CD4-positive, alpha-beta T cell (primary cell): ENCODE results near the gene NAIF1. TPM values are rescaled to one million over a fixed set of nuclear protein-coding genes. Genes with fewer than 3 reads are reported as not detected.

ENCODE experiments used
- ATAC-seq: fragments of 200-7000 bp; cut with Tn5 transposase; one replicate; pipeline ENCODE4 v1.10.0; 2022; ENCODE audit warnings: mild to moderate bottlenecking; ENCODE audit not compliant: poor library complexity
- CTCF ChIA-PET: fragments of 350-600 bp; sonication (Branson Sonifier 250); formaldehyde crosslinking; loops from one replicate; lab custom pipeline; 2021; ENCODE audit warnings: antibody characterized with exemption, inconsistent platforms; lab: Charles Lee
- POLR2A ChIA-PET: fragments of 350-600 bp; sonication (Branson Sonifier 250); formaldehyde crosslinking; loops from one replicate; lab custom pipeline; 2021; ENCODE audit warnings: antibody characterized with exemption, inconsistent platforms; lab: Charles Lee
- DNase-seq, 14 experiments: peaks; one replicate each; pipeline ENCODE4 v3.0.0-alpha.2; 2013 to 2020; ENCODE audit warnings: mixed read lengths in 2 of 14
- H3K27ac ChIP-seq, 2 donors: one replicate each; pipeline versions ENCODE4 v1.5.1 to v1.7.0; 2013; ENCODE audit warnings: low read length in 2 of 2, low read depth in 1 of 2, mild to moderate bottlenecking in 1 of 2
- H3K27me3 ChIP-seq, 2 experiments: 1 replicate in 1 of 2; 2 replicates in 1 of 2; pipeline versions ENCODE4 v1.6.1 to v1.7.0; 2013; ENCODE audit warnings: low read length in 2 of 2, control low read depth in 1 of 2, mild to moderate bottlenecking in 1 of 2, moderate library complexity in 1 of 2; ENCODE audit not compliant: insufficient read depth in 2 of 2, control insufficient read depth in 1 of 2
- H3K36me3 ChIP-seq: one replicate; pipeline ENCODE4 v1.6.1; 2013; ENCODE audit warnings: low read length, control low read depth; ENCODE audit not compliant: insufficient read depth
- H3K4me1 ChIP-seq: one replicate; pipeline ENCODE4 v1.6.1; 2013; ENCODE audit warnings: low read length, control low read depth; ENCODE audit not compliant: insufficient read depth
- H3K4me3 ChIP-seq: one replicate; pipeline ENCODE4 v1.5.1; 2013; ENCODE audit warnings: mild to moderate bottlenecking, low read length, moderate library complexity
- H3K9me3 ChIP-seq, 2 experiments: 1 replicate in 1 of 2; 2 replicates in 1 of 2; pipeline versions ENCODE4 v1.6.1 to v1.7.0; 2013; ENCODE audit warnings: low read length in 2 of 2, mild to moderate bottlenecking in 2 of 2, control low read depth in 1 of 2, moderate library complexity in 1 of 2; ENCODE audit not compliant: control insufficient read depth in 1 of 2, insufficient read depth in 1 of 2
- H3K27ac Mint-ChIP-seq: one replicate; pipeline ENCODE4 v1.8.0; 2020; ENCODE audit warnings: mixed read lengths
- H3K27me3 Mint-ChIP-seq: one replicate; pipeline ENCODE4 v1.8.0; 2021; ENCODE audit warnings: mixed read lengths
- H3K36me3 Mint-ChIP-seq: one replicate; pipeline ENCODE4 v1.8.0; 2021; ENCODE audit warnings: low read depth, mixed read lengths
- H3K4me1 Mint-ChIP-seq: one replicate; pipeline ENCODE4 v1.8.0; 2021; ENCODE audit warnings: low read depth, mixed read lengths
- H3K4me3 Mint-ChIP-seq: one replicate; pipeline ENCODE4 v1.8.0; 2020; ENCODE audit warnings: mild to moderate bottlenecking, mixed read lengths
- H3K9me3 Mint-ChIP-seq: one replicate; pipeline ENCODE4 v1.8.0; 2020; ENCODE audit warnings: mixed read lengths
- intact Hi-C, 2 experiments: fragments of 100-400 bp; cut with DNase I in 1 of 2; cut with micrococcal nuclease in 1 of 2; formaldehyde crosslinking; loops; one replicate each; pipeline versions ENCODE4 v1.15.1 to v1.9.0; 2023 to 2025; cut with DNase I, micrococcal nuclease
- total RNA-seq, 174 experiments: library from RNA in 2 of 174; stranded (reverse) in 2 of 174; gene quantifications; one replicate each; pipeline ENCODE4 v1.2.3 and lab custom pipeline; 2021 to 2026
- TF ChIP-seq, protein P1 (sequence below): fragments of 200-600 bp; IDR thresholded peaks from one replicate; pipeline ENCODE4 v1.8.0; 2022; ENCODE audit warnings: antibody characterized with exemption, mild to moderate bottlenecking

The NAIF1 gene
- total RNA-seq, 2 experiments from 2014 or later: 11.5 to 16.8 TPM

DNA sequence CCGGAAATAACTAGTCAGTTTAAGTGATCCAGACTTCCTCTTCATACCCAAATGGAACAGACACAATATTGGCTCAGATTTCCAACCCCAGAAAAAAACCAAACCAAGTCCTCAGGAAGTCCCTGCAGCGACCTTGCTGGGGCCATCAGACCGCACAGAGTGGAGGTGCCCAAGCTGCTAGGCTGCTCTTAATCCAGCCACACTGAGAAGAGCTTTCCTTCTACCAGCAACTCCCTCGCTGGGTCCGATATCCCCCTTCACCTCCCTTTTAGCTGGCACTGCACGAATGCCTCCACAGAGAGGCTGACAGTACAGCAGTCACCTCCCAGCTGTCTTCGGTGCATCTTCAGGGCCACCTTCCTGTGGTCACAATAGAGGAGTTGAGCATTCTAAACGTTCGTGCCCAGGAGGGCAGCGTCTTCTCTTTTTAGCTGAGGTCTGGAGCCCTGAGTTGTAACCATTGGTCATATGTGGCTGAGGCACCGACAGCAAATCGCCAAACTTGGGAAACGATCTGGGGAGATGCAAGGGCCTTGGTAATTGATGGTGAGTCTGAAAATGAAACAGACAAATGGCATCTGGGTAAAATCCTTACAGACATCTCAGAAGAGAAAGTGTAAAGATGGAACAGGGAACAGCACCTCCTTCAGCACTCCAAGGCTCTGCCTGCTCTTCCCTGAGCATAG, 5.7 kb downstream of the NAIF1 start:
- Histone ChIP-seq H3K27me3 (no peaks in the 10 kb centered on the region), H3K27ac (no peak overlapping the region), H3K36me3 (peaks cover 10% of the 10 kb centered on the region), H3K4me3 (peak overlapping the region; percentile 5), H3K4me1 (peaks cover 61% of the 10 kb centered on the region), H3K9me3 (no peaks in the 10 kb centered on the region)
- DNase-seq (peak in 3 of 14 experiments; percentile 21 to 46 (median 39)), ATAC-seq (peak; percentile 38)
- H3K36me3 Mint-ChIP-seq: peaks cover 13% of the 10 kb centered on the region
- H3K27me3 Mint-ChIP-seq: no peaks in the 10 kb centered on the region
- intact Hi-C loops: no loop called here
- POLR2A ChIA-PET: no interaction called here
- CTCF ChIA-PET: interaction anchor here (0.5 kb wide), 1 partner anchor 122 kb away, joined by 3 read pairs; no protein-coding TSS in a partner anchor
- peak overlapping the region; percentile 42 for H3K4me3 Mint-ChIP-seq
- peak overlapping the region; percentile 74 for H3K27ac Mint-ChIP-seq
- H3K4me1 Mint-ChIP-seq: peaks cover 38% of the 10 kb centered on the region
- H3K9me3 Mint-ChIP-seq: no peaks in the 10 kb centered on the region
- TF ChIP-seq, protein P1, sequence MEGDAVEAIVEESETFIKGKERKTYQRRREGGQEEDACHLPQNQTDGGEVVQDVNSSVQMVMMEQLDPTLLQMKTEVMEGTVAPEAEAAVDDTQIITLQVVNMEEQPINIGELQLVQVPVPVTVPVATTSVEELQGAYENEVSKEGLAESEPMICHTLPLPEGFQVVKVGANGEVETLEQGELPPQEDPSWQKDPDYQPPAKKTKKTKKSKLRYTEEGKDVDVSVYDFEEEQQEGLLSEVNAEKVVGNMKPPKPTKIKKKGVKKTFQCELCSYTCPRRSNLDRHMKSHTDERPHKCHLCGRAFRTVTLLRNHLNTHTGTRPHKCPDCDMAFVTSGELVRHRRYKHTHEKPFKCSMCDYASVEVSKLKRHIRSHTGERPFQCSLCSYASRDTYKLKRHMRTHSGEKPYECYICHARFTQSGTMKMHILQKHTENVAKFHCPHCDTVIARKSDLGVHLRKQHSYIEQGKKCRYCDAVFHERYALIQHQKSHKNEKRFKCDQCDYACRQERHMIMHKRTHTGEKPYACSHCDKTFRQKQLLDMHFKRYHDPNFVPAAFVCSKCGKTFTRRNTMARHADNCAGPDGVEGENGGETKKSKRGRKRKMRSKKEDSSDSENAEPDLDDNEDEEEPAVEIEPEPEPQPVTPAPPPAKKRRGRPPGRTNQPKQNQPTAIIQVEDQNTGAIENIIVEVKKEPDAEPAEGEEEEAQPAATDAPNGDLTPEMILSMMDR: no peak

DNA sequence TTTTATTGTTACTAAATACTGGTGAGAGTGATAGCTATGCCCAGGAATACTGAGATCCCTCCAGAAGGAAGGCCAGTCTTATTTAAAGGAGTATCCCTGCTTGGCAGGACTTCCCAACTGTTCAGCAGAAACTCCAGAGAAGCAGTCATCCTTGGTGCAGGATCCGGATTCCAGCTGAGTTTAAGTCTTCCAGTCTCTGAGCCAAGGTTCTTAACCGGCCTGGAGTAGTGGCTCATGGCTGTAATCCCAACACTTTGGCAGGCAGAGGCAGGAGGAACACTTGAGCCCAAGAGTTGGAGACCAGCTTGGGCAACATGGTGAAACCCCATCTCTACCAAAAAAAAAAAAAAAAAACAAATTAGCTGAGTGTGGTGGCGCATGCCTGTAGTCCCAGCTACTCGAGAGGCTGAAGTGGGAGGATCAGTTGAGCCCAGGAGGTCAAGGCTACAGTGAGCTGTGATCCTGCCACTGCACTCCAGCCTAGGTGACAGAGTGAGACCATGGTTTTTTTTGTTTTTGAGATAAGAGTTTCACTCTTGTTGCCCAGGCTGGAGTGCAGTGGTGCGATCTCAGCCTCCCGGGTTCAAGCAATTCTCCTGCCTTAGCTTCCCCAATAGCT, 7.6 kb downstream of the NAIF1 start:
- ATAC-seq (no peak), DNase-seq (no peak)
- Mint-ChIP-seq H3K27ac (no peak overlapping the region), H3K4me3 (no peak overlapping the region), H3K27me3 (no peaks in the 10 kb centered on the region), H3K9me3 (no peaks in the 10 kb centered on the region), H3K36me3 (peaks cover 13% of the 10 kb centered on the region), H3K4me1 (peaks cover 23% of the 10 kb centered on the region)
- intact Hi-C loops: loop anchor here in 1 of 2 experiments (10.0 kb wide), 1 partner anchor 45 kb away; no protein-coding TSS in a partner anchor
- CTCF ChIA-PET: no interaction called here
- Histone ChIP-seq H3K4me3 (no peak overlapping the region), H3K9me3 (no peaks in the 10 kb centered on the region), H3K27me3 (no peaks in the 10 kb centered on the region), H3K27ac (no peak overlapping the region), H3K36me3 (peaks cover 10% of the 10 kb centered on the region), H3K4me1 (peaks cover 42% of the 10 kb centered on the region)
- TF ChIP-seq, protein P1: no peak
- POLR2A ChIA-PET: interaction anchor here (0.7 kb wide), 1 partner anchor 90 kb away, joined by 4 read pairs; no protein-coding TSS in a partner anchor

DNA sequence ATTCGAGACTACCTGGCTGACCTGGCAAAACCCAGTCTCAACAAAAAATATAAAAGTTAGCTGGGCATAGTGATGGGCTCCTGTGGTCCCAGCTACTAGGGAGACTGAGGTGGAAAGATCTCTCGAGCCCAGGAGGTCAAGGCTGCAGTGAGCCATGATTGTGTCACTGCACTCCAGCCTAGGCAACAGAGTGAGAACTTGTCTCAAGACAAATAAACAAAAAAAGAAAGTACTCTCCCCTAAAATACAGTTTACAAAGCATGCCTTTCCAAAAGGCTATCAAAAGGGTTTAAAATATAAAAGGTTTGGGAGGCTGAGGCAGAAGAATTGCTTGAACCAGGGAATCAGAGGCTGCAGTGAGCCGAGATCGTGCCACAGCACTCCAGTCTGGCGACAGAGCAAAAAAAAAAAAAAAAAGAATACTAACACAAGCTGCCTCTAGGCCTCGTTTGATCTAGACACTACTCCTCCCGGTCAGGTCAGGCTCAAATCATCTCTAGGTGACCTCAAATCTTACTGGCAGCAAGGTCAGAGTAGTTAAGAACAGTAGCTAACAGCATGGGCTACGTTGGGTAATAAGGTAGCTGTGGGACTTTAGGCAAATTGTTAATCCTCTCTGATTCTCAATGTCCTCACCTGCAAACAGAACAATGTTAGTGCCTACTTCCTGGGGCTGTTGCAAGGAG, 9.3 kb downstream of the NAIF1 start:
- DNase-seq (no peak), ATAC-seq (no peak)
- Histone ChIP-seq H3K36me3 (peaks cover 1% of the 10 kb centered on the region), H3K27ac (no peak overlapping the region), H3K4me3 (no peak overlapping the region), H3K4me1 (peaks cover 28% of the 10 kb centered on the region), H3K27me3 (no peaks in the 10 kb centered on the region), H3K9me3 (no peaks in the 10 kb centered on the region)
- Mint-ChIP-seq H3K9me3 (no peaks in the 10 kb centered on the region), H3K27me3 (no peaks in the 10 kb centered on the region), H3K27ac (no peak overlapping the region), H3K4me1 (peaks cover 23% of the 10 kb centered on the region), H3K4me3 (no peak overlapping the region), H3K36me3 (peaks cover 13% of the 10 kb centered on the region)
- ChIA-PET CTCF (interaction anchor here (0.6 kb wide), 1 partner anchor 22 kb away, joined by 3 read pairs; no protein-coding TSS in a partner anchor), POLR2A (interaction anchor here (1.2 kb wide), 1 partner anchor 9 kb away, joined by 4 read pairs; the partner anchor contains the start of gene NAIF1)
- TF ChIP-seq, protein P1: no peak
- intact Hi-C loops: loop anchor here (2.0 to 10.0 kb wide), 2 partner anchors 47 to 59 kb away; no protein-coding TSS in a partner anchor
